GM18498 (cell line): ENCODE data around the gene NCK2.
A peak's percentile ranks its signal among the peaks of the same experiment; 100 is the strongest.

Experiments used
- ATAC-seq: cut with Tn5 transposase; IDR thresholded peaks from one replicate; pipeline ENCODE4 v1.9.1; 2021; ENCODE audit warnings: mild to moderate bottlenecking, moderate library complexity; ENCODE audit not compliant: unreplicated experiment

Gene NCK2

GRCh38 chr2:105744909-105745853 lies at the start of gene NCK2:
Gene NCK2 (plus strand): TSS chr2:105744912. CDS start chr2:105855064, 110,152 bp downstream.
- ATAC-seq, result peak; percentile 29

DNA sequence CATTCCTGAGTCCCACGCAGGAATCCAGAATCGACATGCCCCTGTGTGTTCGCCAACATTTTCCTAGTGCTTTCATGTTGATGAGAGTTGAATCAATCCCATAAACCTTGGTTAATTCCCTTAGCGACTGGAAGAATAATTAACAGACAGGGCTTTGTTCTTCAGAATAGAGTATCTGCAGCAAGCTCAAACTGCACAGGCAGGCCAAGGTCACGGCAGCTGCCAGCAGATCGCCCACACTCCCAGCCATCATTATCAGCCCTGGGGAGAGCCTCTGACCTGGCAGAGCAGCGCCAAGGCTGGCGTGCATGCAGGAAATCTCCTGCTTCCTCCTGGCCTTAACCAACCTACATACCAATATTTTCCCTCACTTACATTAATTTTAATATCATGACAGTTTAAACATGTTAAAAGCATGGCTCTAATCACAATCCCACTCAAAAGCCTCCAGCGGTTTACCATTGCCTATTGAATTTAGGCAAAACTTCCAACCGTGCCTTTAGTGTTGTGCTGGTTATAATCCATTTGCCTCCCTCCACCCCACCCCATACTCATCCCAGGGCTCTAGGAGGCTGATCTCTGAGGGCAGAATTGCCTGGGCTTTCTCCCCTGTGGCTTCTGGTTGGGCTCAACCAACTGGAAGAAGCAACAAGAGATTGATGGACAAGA lies 46.8 kb upstream of the NCK2 start:
- ATAC-seq, result no peak

DNA sequence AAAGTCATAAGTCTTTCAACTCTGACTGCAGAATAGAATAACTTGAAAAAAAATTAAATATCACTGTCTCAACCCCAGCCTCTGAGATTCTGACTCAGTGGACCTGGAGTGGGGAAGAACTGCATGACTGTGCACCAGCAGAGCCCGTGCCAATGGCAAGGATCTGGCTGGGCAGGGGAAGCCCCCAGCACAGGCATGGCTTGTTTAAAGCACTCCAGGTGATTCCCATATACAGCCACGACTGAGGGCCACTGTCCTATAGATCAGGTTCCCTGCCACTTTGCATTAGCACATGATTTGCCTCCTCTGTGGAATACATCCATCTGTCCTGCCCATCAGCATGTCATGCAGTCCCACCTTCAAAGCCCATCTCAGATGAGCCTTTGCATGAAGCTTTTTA lies 45.9 kb upstream of the NCK2 start:
- no peak for ATAC-seq

GRCh38 chr2:105701042-105701441 lies 43.7 kb upstream of the NCK2 start:
- no peak for ATAC-seq

DNA sequence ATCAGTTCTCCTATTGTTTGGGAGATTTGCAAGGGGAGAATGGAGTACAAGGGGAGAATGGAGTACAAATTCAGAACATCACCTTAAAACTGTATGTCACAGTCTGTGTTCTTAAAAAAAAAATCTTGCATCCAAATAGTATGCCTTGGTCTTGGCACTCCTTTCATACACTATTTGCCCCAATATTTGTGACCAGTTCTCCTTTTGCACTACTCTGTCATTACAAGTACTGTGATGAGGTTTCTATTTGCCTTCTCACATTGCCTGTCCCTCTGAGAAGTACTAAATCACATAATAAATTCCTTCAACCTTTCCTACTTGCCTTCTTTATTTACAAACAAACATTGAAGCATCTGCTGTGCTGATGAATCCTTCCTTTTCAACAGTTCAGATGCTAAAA lies 36.0 kb upstream of the NCK2 start:
- no peak for ATAC-seq

DNA sequence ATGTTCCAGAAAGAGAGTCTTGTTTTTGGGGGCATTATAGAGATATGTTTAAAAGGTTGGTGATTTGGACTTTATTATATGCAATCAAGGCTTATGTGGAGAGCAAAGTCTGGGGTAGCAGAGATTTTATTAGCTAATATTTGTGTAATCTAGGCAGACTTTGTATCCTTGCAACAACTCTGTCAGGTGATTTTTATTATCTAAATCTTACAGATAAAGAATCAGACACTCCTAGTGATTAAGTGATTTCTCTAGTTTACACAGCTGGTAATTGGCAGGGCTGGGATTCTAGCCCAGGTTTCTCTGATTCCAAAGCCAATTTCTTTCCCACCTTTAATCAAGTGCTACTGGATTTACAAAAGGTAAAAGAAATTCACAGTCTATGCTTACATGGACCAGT lies 33.3 kb upstream of the NCK2 start:
- no peak for ATAC-seq

DNA sequence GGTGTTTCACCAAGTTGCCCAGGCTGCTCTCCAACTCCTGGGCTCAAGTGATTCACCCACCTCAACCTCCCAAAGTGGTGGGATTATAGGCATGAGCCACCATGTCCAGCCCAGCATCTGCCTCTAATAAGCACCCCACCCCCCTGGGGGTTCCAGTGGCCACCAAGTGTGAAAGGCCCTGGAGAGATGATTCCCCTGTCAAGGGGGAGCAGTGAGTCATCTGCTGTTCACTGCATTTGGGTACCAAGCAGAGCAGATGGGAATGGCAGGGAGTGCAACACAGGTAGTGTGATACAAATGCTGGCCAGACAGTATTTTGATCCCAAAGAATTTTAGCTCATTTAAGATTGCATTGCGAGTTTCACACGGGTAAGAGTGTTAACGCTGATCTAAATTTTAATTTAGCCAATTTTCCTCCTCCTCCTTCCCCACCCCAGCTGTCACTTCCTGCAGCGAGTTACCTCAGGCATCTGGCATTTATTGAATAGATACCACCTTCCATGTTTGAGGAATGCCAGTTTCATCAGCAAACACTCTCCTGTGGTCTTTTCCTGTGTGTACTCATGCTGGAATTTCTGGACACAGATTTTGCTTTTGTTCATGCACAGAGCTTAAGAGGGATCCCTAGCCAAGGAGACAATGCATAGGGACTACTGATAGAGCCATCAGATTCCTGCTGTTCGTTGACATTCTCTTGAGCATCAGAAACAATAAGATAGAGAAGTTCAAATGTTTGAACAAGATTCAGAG lies 32.4 kb upstream of the NCK2 start:
- ATAC-seq, result no peak

GRCh38 chr2:105712981-105713596 lies 31.6 kb upstream of the NCK2 start:
- ATAC-seq, result no peak

- ATAC-seq, result no peak
Observed at GRCh38 chr2:105714141-105714540, 30.6 kb upstream of the NCK2 start.

- no peak for ATAC-seq
Observed at GRCh38 chr2:105718846-105719481, 25.7 kb upstream of the NCK2 start.

- no peak for ATAC-seq
Observed at GRCh38 chr2:105721991-105722511, 22.7 kb upstream of the NCK2 start.

DNA sequence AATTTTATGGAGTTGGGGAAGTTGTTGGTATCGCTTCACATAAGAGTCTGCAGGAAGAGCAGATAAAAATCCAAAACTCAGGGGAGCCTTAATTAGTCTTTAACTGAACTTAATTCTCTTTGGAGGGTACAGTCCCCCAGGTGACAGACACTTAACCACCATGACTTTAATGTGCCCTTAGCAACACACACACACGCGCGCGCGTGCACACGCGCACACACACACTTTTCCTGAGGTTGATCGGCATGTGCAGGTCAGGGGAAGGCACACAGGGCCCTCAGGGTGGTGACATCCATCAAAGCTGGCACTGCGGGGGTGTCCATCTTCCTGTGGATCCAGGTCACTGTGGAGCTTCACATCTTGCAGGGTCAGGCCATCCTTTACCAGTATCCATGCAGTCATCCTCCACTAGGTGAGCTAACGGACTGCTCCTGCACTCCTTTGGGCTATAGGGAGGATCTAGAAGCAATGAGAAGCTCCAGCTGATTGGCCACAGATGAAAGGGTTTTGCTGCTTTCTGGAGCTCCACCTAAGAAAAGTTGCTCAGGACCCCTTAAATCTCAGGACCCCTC lies 21.9 kb upstream of the NCK2 start:
- ATAC-seq, result no peak

GRCh38 chr2:105723431-105723830 lies 21.3 kb upstream of the NCK2 start:
- ATAC-seq, result no peak

DNA sequence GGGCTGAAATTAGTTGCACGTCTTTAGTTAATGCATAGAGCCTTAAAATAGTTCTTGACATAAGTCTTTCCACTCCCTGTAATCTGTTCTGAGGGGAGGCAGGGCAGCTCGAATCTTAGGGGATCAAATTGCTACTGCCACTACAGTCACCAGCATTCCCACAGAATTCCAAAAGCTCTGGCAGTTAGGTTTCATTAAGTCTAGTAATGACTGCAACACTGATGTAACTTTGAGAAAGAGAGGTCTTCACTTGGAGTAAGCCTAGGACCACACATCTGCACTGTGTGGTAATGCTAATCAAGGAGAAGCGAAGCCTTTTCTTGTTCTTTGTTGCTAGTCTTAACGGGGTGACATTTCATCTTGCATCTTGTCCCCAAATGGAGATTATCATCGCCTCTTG lies 19.3 kb upstream of the NCK2 start:
- ATAC-seq, result no peak

- ATAC-seq, result no peak
Observed at GRCh38 chr2:105730170-105730569, 14.5 kb upstream of the NCK2 start.

DNA sequence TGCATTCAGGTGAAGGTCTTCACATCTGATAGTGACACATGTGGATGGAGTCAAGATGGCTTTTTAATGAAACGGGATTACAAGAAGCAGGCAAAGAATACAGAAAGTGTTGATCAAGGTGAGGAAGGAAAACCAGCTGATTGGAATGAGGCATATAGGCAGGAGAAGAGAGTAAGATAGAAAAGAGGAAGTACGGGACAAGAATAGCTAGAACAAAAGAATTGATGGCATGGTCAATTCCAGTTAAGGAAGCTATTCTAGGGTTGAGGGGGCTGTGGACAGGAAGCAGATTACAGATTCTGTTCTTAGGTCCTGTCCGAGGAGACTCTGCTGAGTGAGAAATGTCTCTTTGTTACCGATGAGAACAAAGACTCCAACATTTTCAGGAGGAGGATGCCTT lies 13.2 kb upstream of the NCK2 start:
- no peak for ATAC-seq

GRCh38 chr2:105732101-105732500 lies 12.6 kb upstream of the NCK2 start:
- no peak for ATAC-seq

GRCh38 chr2:105732955-105733607 lies 11.6 kb upstream of the NCK2 start:
- ATAC-seq, result no peak

GRCh38 chr2:105733875-105734274 lies 10.8 kb upstream of the NCK2 start:
- no peak for ATAC-seq
